Activated CD8-positive, alpha-beta T cell treated with anti-CD3 and anti-CD28 coated beads for 36 hours (primary cell): ENCODE results near the gene TTC33. TPM values are rescaled to one million over a fixed set of nuclear protein-coding genes. Genes with fewer than 3 reads are reported as not detected.
A peak's percentile ranks its signal among the peaks of the same experiment; 100 is the strongest.

Experiments used
- ATAC-seq: fragments of 200-7000 bp; cut with Tn5 transposase; one replicate; pipeline ENCODE4 v1.10.0; 2021; ENCODE audit warnings: mild to moderate bottlenecking, moderate library complexity
- CTCF ChIA-PET: fragments of 350-600 bp; sonication (Branson Sonifier 250); formaldehyde crosslinking; loops from one replicate; lab custom pipeline; 2021; ENCODE audit warnings: antibody characterized with exemption; lab: Charles Lee
- POLR2A ChIA-PET: fragments of 350-600 bp; sonication (Branson Sonifier 250); formaldehyde crosslinking; loops from one replicate; lab custom pipeline; 2021; ENCODE audit warnings: antibody characterized with exemption; lab: Charles Lee
- DNase-seq: peaks from one replicate; pipeline ENCODE4 v3.0.0-alpha.2; 2020
- H3K27ac Mint-ChIP-seq: one replicate; pipeline ENCODE4 v1.8.0; 2021; ENCODE audit warnings: mild to moderate bottlenecking, mixed read lengths
- H3K27me3 Mint-ChIP-seq: one replicate; pipeline ENCODE4 v1.8.0; 2021; ENCODE audit warnings: mixed read lengths
- H3K36me3 Mint-ChIP-seq: one replicate; pipeline ENCODE4 v1.8.0; 2021; ENCODE audit warnings: low read depth, mixed read lengths
- H3K4me1 Mint-ChIP-seq: one replicate; pipeline ENCODE4 v1.8.0; 2021; ENCODE audit warnings: low read depth, mixed read lengths
- H3K4me3 Mint-ChIP-seq: one replicate; pipeline ENCODE4 v1.8.0; 2021; ENCODE audit warnings: mild to moderate bottlenecking, moderate library complexity, mixed read lengths
- H3K9me3 Mint-ChIP-seq: one replicate; pipeline ENCODE4 v1.8.0; 2021; ENCODE audit warnings: mixed read lengths
- intact Hi-C: fragments of 100-400 bp; cut with micrococcal nuclease; formaldehyde crosslinking; loops from one replicate; pipeline ENCODE4 v1.10.0; 2022
- total RNA-seq, 2 experiments: library from RNA; stranded (reverse); gene quantifications; one replicate each; pipeline ENCODE4 v1.2.3, GENCODE V29; 2021
- TF ChIP-seq, protein P1 (sequence below): fragments of 200-600 bp; IDR thresholded peaks from one replicate; pipeline ENCODE4 v1.8.0; 2022; ENCODE audit warnings: antibody characterized with exemption, mild to moderate bottlenecking

Gene TTC33
- total RNA-seq, 2 experiments from 2014 or later: 21.4 to 21.5 TPM

DNA sequence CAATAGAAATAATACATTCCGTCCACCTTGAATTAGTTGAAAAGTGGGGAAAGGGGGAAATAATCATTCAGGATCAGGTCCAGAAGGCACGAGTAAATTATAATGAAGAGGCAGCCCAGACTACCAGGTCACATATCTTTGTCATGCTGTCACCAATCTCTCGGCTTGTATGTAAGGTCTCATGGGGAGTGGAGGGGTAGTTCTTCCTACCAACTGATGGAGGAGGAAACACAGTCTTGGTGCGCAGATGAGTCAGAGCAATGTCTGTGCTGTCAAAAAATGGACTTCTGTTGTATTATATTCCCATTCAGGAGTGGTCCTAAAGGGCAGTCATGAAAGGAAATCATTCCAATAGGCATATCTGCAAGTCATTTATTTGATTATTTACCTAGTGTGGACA lies 240.3 kb downstream of the TTC33 start:
- no peak for DNase-seq
- POLR2A ChIA-PET: no interaction called here
- Mint-ChIP-seq H3K4me3 (no peak overlapping the region), H3K27ac (peak overlapping the region; percentile 21), H3K9me3 (no peaks in the 10 kb centered on the region), H3K36me3 (peaks cover 4% of the 10 kb centered on the region), H3K4me1 (peaks cover 30% of the 10 kb centered on the region), H3K27me3 (no peaks in the 10 kb centered on the region)
- ATAC-seq: no peak
- intact Hi-C loops: no loop called here
- TF ChIP-seq, protein P1, sequence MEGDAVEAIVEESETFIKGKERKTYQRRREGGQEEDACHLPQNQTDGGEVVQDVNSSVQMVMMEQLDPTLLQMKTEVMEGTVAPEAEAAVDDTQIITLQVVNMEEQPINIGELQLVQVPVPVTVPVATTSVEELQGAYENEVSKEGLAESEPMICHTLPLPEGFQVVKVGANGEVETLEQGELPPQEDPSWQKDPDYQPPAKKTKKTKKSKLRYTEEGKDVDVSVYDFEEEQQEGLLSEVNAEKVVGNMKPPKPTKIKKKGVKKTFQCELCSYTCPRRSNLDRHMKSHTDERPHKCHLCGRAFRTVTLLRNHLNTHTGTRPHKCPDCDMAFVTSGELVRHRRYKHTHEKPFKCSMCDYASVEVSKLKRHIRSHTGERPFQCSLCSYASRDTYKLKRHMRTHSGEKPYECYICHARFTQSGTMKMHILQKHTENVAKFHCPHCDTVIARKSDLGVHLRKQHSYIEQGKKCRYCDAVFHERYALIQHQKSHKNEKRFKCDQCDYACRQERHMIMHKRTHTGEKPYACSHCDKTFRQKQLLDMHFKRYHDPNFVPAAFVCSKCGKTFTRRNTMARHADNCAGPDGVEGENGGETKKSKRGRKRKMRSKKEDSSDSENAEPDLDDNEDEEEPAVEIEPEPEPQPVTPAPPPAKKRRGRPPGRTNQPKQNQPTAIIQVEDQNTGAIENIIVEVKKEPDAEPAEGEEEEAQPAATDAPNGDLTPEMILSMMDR: no peak
- CTCF ChIA-PET: interaction anchor here (0.7 to 2.0 kb wide), 3 partner anchors 10 to 157 kb away, joined by 3 to 7 read pairs (median 3); no protein-coding TSS in a partner anchor

DNA sequence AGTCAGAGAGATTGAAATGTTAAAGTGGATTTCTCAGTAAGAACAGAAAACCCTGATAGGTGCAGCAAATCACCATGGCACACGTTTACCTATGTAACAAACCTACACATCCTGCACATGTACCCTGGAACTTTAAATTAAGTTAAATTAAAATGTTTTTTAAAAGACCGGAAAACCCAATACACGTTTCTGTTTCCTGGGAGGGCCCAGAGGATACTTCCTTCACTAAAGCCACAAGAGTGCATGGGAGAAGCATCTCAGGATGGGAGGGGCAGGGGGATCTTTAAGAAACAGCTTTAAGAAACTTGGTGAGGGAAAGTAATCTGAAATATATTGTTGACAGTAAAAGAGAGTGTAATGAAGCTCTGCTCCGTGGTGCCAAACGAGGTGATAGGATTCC lies 240.8 kb downstream of the TTC33 start:
- intact Hi-C loops: no loop called here
- CTCF ChIA-PET: interaction anchor here (0.7 to 2.0 kb wide), 4 partner anchors 11 to 158 kb away, joined by 3 to 7 read pairs (median 3); no protein-coding TSS in a partner anchor
- POLR2A ChIA-PET: no interaction called here
- H3K27ac Mint-ChIP-seq: peak overlapping the region; percentile 21
- ATAC-seq (no peak), DNase-seq (no peak)
- H3K9me3 Mint-ChIP-seq: no peaks in the 10 kb centered on the region
- H3K4me1 Mint-ChIP-seq: peaks cover 30% of the 10 kb centered on the region
- peaks cover 4% of the 10 kb centered on the region for H3K36me3 Mint-ChIP-seq
- no peaks in the 10 kb centered on the region for H3K27me3 Mint-ChIP-seq
- TF ChIP-seq, protein P1: no peak
- H3K4me3 Mint-ChIP-seq: no peak overlapping the region

DNA sequence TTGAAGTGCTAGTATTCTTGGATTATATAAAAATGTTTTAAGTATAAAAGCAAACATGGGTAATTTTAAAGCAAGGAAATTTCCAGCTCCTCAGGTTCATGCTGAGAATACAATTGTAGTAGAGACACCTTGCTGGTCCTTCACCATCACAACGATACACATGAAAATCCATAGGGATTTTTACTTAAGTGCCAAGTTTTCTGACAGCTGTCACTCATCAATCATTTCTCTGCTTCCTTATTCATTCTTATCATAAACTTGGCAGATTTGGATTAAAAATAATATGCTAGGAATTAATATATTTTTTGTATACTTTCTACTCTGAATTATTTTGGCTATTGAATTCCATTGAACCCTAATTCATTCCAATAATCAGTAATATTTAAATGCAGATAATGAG lies 244.0 kb downstream of the TTC33 start:
- peaks cover 4% of the 10 kb centered on the region for H3K36me3 Mint-ChIP-seq
- no peaks in the 10 kb centered on the region for H3K27me3 Mint-ChIP-seq
- H3K4me3 Mint-ChIP-seq: no peak overlapping the region
- TF ChIP-seq, protein P1: no peak
- ChIA-PET POLR2A (interaction anchor here (1.1 kb wide), 1 partner anchor 169 kb away, joined by 3 read pairs; no protein-coding TSS in a partner anchor), CTCF (interaction anchor here (0.8 to 1.2 kb wide), 2 partner anchors 140 to 172 kb away, joined by 3 read pairs; no protein-coding TSS in a partner anchor)
- intact Hi-C loops: no loop called here
- no peak for ATAC-seq
- DNase-seq: no peak
- H3K9me3 Mint-ChIP-seq: no peaks in the 10 kb centered on the region
- H3K27ac Mint-ChIP-seq: no peak overlapping the region
- peaks cover 27% of the 10 kb centered on the region for H3K4me1 Mint-ChIP-seq

DNA sequence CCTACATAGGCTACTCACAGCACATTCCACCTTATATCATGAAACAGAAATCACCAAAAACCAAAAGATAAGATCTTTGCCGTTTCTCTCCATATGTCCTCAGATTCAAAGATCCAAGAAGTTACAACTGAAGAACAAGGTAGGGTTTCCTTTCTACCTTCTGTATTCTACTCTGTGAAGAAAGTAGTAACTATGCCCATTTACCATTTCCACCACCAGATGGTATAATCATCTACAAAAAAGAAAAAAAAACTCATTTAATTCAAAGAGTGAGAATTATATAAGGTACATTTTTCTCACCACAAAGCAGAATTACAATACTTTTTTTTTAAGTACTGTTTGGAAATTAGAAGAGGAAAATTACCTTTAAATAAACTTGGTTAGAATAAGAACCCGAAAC lies 248.7 kb downstream of the TTC33 start:
- ATAC-seq (peak; percentile 44), DNase-seq (no peak)
- Mint-ChIP-seq H3K36me3 (no peaks in the 10 kb centered on the region), H3K27ac (no peak overlapping the region), H3K9me3 (no peaks in the 10 kb centered on the region), H3K4me1 (peaks cover 15% of the 10 kb centered on the region), H3K27me3 (no peaks in the 10 kb centered on the region), H3K4me3 (no peak overlapping the region)
- TF ChIP-seq, protein P1: peak; percentile 40
- intact Hi-C loops: no loop called here
- POLR2A ChIA-PET: no interaction called here
- CTCF ChIA-PET: interaction anchor here (1.2 to 1.5 kb wide), 2 partner anchors 147 to 179 kb away, joined by 3 read pairs; no protein-coding TSS in a partner anchor

DNA sequence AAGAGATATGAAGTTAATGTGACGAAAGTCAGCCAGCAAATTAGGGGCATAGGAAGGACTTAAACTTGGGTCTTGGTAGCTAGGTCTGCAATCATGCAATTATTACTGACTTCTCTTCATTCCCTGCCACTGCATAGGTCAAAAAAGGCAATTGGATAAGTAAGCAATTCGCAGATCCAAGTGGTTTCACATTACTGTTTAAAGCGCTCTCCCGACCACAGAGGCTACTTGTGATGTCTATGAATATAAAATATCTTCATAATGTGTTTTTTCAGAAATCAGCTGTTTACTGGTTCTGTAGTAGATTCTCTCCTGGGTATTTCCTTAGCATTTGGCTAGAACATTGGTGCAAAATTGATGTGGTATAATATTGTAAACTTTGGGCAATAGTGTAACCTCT lies 250.7 kb downstream of the TTC33 start:
- Mint-ChIP-seq H3K9me3 (no peaks in the 10 kb centered on the region), H3K27ac (no peak overlapping the region), H3K36me3 (no peaks in the 10 kb centered on the region), H3K4me3 (no peak overlapping the region), H3K4me1 (peaks cover 15% of the 10 kb centered on the region), H3K27me3 (no peaks in the 10 kb centered on the region)
- intact Hi-C loops: no loop called here
- ATAC-seq: no peak
- CTCF ChIA-PET: interaction anchor here (0.7 kb wide), 1 partner anchor 171 kb away, joined by 3 read pairs; no protein-coding TSS in a partner anchor
- TF ChIP-seq, protein P1: no peak
- POLR2A ChIA-PET: no interaction called here
- DNase-seq: no peak
